Measurements from ENCODE around the gene WLS. TPM values are rescaled to one million over a fixed set of nuclear protein-coding genes. Genes with fewer than 3 reads are reported as not detected.

The WLS gene
- total RNA-seq, 4 donors from 2014 or later, result 44.4 to 114 (median 55.2) TPM

DNA sequence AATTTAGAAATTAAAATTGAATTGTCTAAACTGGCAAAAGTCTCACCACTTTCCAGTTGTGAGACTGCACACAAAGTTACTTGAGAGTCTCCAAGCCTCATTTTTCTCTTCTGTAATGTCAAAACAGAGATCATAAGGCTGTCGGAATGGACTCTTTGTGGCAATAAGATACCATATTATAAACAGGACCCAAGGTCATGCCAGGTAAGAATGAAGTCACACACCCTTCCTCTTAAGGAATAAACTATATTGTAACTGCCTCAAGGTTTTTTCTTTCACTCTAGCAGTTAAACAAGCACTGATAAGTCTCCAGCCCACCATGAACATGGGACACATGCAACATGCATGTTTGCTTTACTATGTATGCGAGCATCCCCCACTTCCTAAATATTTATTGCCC, 131.8 kb downstream of the WLS start:
- no peak for ATAC-seq (ENCODE audit: low FRiP score)
- no peak for DNase-seq (ENCODE audit: low spot score)
- TF ChIP-seq, protein P1, sequence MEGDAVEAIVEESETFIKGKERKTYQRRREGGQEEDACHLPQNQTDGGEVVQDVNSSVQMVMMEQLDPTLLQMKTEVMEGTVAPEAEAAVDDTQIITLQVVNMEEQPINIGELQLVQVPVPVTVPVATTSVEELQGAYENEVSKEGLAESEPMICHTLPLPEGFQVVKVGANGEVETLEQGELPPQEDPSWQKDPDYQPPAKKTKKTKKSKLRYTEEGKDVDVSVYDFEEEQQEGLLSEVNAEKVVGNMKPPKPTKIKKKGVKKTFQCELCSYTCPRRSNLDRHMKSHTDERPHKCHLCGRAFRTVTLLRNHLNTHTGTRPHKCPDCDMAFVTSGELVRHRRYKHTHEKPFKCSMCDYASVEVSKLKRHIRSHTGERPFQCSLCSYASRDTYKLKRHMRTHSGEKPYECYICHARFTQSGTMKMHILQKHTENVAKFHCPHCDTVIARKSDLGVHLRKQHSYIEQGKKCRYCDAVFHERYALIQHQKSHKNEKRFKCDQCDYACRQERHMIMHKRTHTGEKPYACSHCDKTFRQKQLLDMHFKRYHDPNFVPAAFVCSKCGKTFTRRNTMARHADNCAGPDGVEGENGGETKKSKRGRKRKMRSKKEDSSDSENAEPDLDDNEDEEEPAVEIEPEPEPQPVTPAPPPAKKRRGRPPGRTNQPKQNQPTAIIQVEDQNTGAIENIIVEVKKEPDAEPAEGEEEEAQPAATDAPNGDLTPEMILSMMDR (IDR thresholded peaks at IDR 0.05), result no peak

DNA sequence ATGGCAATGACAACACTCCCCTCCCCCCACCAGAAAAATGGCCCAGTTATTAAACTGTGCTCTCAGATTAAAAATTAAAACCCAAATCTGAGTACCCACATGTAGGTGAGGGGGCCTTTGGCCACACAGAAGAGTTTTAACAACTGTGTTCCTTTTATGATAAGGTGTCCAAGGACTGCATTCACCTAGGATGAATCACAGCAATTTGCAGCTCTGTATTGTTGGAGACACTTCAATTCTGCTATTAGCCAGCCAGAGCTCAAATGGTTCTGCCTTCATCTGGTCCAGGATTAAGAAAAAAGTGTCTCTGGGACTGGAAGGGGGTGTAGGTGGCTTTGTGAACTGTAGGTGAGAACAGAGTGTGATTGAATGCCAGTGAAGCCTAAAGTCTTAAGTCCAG, 138.6 kb downstream of the WLS start:
- no peak for ATAC-seq (ENCODE audit: low FRiP score)
- TF ChIP-seq, protein P1 (IDR thresholded peaks at IDR 0.05), result no peak
- DNase-seq (ENCODE audit: low spot score), result no peak

DNA sequence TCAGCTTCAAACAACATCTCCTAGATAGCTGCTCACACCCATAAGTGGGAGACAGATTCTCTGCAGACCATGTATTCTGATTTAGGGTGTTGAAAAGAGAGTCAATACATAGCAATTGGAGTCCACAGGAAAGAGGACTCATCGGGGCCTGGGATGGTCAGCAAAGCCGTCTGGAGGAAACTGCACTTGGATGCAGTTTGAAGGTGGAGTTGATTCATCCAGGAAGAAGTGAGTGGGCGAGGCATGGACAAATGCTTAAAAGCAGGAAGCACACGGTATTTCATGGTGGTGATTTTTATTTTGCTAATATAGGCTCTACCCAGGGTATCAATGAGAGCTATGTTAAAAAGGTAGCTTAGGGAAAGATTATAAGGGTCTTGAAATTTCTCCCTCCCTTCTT, 145.1 kb downstream of the WLS start:
- DNase-seq (ENCODE audit: low spot score) (no peak), ATAC-seq (ENCODE audit: low FRiP score) (no peak)
- TF ChIP-seq, protein P1 (IDR thresholded peaks at IDR 0.05), result no peak

DNA sequence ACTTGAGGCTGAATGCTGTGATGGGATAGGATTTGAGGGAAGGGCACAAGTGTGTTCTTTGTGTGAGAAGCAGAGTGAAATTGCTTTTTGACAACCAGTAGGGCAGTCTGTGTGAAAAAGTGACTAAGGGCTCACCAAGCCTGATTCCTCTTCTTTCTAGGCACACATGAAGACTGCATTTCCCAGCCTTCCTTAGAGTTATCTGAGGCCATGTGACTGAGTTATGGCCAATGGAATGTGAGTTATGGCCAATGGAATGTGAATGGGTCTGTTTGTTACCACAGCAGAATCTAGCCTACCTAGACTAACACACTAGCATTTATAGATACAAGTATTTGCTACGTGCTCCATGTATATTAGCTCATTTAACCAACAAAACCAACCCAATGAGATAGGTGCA, 146.6 kb downstream of the WLS start:
- DNase-seq (ENCODE audit: low spot score) (no peak), ATAC-seq (ENCODE audit: low FRiP score) (no peak)
- TF ChIP-seq, protein P1 (IDR thresholded peaks at IDR 0.05), result no peak

DNA sequence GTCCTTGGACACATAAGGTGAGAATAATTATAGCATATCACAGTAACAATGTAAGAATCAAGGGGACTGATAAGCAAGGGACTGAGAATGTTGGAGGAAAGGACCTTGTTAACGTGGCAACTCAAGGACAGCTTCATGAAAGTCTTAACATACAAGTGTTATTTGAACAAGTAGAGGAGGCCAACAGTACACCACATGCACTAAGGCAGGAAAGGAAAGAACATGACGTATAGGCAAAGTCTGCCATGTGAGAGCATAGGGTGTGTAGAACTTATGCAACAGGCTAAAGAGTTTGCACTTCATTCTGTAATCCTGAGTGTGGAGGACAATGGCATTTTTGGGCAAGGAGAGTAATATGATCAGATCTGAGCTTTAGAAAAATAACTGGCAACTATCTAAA, 148.6 kb downstream of the WLS start:
- ATAC-seq (ENCODE audit: low FRiP score) (no peak), DNase-seq (ENCODE audit: low spot score) (no peak)
- TF ChIP-seq, protein P1 (IDR thresholded peaks at IDR 0.05), result no peak

DNA sequence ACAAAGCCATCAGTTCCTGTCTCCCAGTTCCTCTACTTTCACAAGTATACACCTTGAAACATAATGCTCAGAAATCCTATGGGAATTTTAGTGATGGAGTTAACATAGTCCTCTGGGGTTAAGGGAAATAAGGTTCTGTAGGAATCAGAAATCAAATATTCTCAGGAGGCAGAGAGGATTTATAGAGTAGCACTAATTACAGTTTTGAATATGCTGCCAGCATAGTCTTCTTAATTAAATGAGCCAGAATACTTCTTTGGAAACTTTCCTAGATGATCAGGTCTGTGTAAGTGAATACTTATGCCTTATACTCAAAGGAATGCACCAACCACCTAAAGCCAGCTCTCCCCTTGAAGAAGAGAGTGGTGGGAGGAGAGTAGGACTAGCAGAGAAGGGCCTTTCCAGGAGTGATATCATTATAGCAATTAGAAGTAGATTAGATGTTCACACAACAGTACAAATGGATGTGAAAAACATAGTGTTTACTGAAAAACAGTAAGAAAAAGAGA, 150.5 kb downstream of the WLS start:
- TF ChIP-seq, protein P1 (IDR thresholded peaks at IDR 0.05), result no peak
- no peak for ATAC-seq (ENCODE audit: low FRiP score)
- no peak for DNase-seq (ENCODE audit: low spot score)

DNA sequence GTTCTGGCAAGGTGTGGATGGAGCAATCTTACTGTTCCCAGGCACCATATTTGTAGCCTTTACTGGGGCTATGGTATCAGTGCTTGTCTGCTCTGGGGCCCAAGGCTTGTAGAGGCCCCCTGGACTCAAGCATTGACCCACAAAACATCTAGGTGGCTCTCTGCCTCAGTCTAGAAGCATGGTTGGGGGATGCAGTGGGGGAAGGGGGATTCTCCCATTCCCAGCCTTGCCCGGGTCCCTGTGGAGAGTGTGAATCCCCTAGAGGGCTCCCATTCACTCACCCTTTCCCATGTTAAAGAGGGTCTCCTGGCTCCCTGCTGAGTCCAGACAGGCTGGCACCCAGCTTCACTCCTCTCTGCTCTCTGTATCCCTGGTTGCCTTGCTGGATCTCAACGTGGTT, 153.7 kb downstream of the WLS start:
- DNase-seq (ENCODE audit: low spot score), result no peak
- no peak for ATAC-seq (ENCODE audit: low FRiP score)
- TF ChIP-seq, protein P1 (IDR thresholded peaks at IDR 0.05), result no peak

Small RNA genes within 50 kb of the gene (small RNA-seq; reads per million reads assigned to genes)
- not detected for gene COX6B1P7
- gene MIR1262, result 1.0 reads per million

Other genes starting within 250 kb of the WLS start
- gene DIRAS3, start 181.9 kb downstream of the WLS start, total RNA-seq, result 1 to 10 TPM in 2 of 4 donors, under 1 TPM in 1, not detected in 1; 0.56 to 9.1 (median 3.4) TPM
- not detected for gene RPE65, start 217.4 kb upstream of the WLS start, total RNA-seq

All from omental fat pad (tissue), 4 donors.